Measurements from ENCODE around the gene PLAU.
"Not testable (repeated sequence)": the region's sequence is repeated elsewhere in the genome, so short reads cannot be mapped to it uniquely, and the experiment has no call there.

The PLAU gene

GRCh38 chr10:73956476-73957359 is 45.8 kb downstream of the PLAU start:
- Histone ChIP-seq H3K4me1 (ENCODE audit: insufficient read depth, insufficient read length) (peaks cover 2% of the 10 kb centered on the region), H3K27me3 (ENCODE audit: insufficient read depth, insufficient read length) (no peaks in the 10 kb centered on the region), H3K4me3 (ENCODE audit: insufficient read length, low read depth) (no peak overlapping the region), H3K9ac (ENCODE audit: insufficient read length, low read depth) (no peak overlapping the region), H3K36me3 (ENCODE audit: insufficient read depth, insufficient read length, low read length) (no peaks in the 10 kb centered on the region), H3K9me3 (ENCODE audit: insufficient read depth, low read length) (no peaks in the 10 kb centered on the region)
- TF ChIP-seq SUZ12 (IDR thresholded peaks at IDR 0.05; ENCODE audit: extremely low read depth, insufficient read depth, insufficient read length) (no peak), YY1 (IDR thresholded peaks at IDR 0.05; ENCODE audit: insufficient read depth, insufficient read length) (no peak)
- DNase-seq (ENCODE audit: low read depth, low spot score) = no peak

- no peaks in the 10 kb centered on the region for H3K36me3 ChIP-seq (ENCODE audit: insufficient read depth, insufficient read length, low read length)
- H3K4me3 ChIP-seq (ENCODE audit: insufficient read length, low read depth) = no peak overlapping the region
- no peak for TF ChIP-seq YY1 (IDR thresholded peaks at IDR 0.05; ENCODE audit: insufficient read depth, insufficient read length)
- TF ChIP-seq SUZ12 (IDR thresholded peaks at IDR 0.05; ENCODE audit: extremely low read depth, insufficient read depth, insufficient read length) = no peak
- no peak for TF ChIP-seq ZNF274 (IDR thresholded peaks at IDR 0.05; ENCODE audit: low read depth, low read length)
- peaks cover 3% of the 10 kb centered on the region for H3K4me1 ChIP-seq (ENCODE audit: insufficient read depth, insufficient read length)
- DNase-seq (ENCODE audit: low read depth, low spot score) = no peak
- no peaks in the 10 kb centered on the region for H3K9me3 ChIP-seq (ENCODE audit: insufficient read depth, low read length)
- no peak overlapping the region for H3K9ac ChIP-seq (ENCODE audit: insufficient read length, low read depth)
- H3K27me3 ChIP-seq (ENCODE audit: insufficient read depth, insufficient read length) = no peaks in the 10 kb centered on the region
These were observed 48.7 kb downstream of the PLAU start for GRCh38 chr10:73959484-73960243.

- Histone ChIP-seq H3K4me1 (ENCODE audit: insufficient read depth, insufficient read length) (peaks cover 2% of the 10 kb centered on the region), H3K9me3 (ENCODE audit: insufficient read depth, low read length) (no peaks in the 10 kb centered on the region), H3K9ac (ENCODE audit: insufficient read length, low read depth) (no peak overlapping the region), H3K27me3 (ENCODE audit: insufficient read depth, insufficient read length) (no peaks in the 10 kb centered on the region), H3K36me3 (ENCODE audit: insufficient read depth, insufficient read length, low read length) (no peaks in the 10 kb centered on the region), H3K4me3 (ENCODE audit: insufficient read length, low read depth) (no peak overlapping the region)
- TF ChIP-seq ZNF274 (IDR thresholded peaks at IDR 0.05; ENCODE audit: low read depth, low read length) (no peak), YY1 (IDR thresholded peaks at IDR 0.05; ENCODE audit: insufficient read depth, insufficient read length) (no peak), SUZ12 (IDR thresholded peaks at IDR 0.05; ENCODE audit: extremely low read depth, insufficient read depth, insufficient read length) (no peak)
- DNase-seq (ENCODE audit: low read depth, low spot score) = no peak
These were observed 51.5 kb downstream of the PLAU start for GRCh38 chr10:73962386-73962785.

GRCh38 chr10:73963533-73963932 is 52.6 kb downstream of the PLAU start:
- not testable (repeated sequence) for H3K36me3 ChIP-seq (ENCODE audit: insufficient read depth, insufficient read length, low read length); H3K9me3 ChIP-seq (ENCODE audit: insufficient read depth, low read length); DNase-seq (ENCODE audit: low read depth, low spot score); H3K4me1 ChIP-seq (ENCODE audit: insufficient read depth, insufficient read length); H3K9ac ChIP-seq (ENCODE audit: insufficient read length, low read depth); H3K27me3 ChIP-seq (ENCODE audit: insufficient read depth, insufficient read length); H3K4me3 ChIP-seq (ENCODE audit: insufficient read length, low read depth)

GRCh38 chr10:73964743-73965142 is 53.8 kb downstream of the PLAU start:
- DNase-seq (ENCODE audit: low read depth, low spot score) = no peak
- H3K4me3 ChIP-seq (ENCODE audit: insufficient read length, low read depth) = no peak overlapping the region
- TF ChIP-seq SUZ12 (IDR thresholded peaks at IDR 0.05; ENCODE audit: extremely low read depth, insufficient read depth, insufficient read length) (no peak), YY1 (IDR thresholded peaks at IDR 0.05; ENCODE audit: insufficient read depth, insufficient read length) (no peak), ZNF274 (IDR thresholded peaks at IDR 0.05; ENCODE audit: low read depth, low read length) (no peak)
- H3K9me3 ChIP-seq (ENCODE audit: insufficient read depth, low read length) = no peaks in the 10 kb centered on the region
- no peak overlapping the region for H3K9ac ChIP-seq (ENCODE audit: insufficient read length, low read depth)
- no peaks in the 10 kb centered on the region for H3K36me3 ChIP-seq (ENCODE audit: insufficient read depth, insufficient read length, low read length)
- peaks cover 2% of the 10 kb centered on the region for H3K4me1 ChIP-seq (ENCODE audit: insufficient read depth, insufficient read length)
- no peaks in the 10 kb centered on the region for H3K27me3 ChIP-seq (ENCODE audit: insufficient read depth, insufficient read length)

- peak overlapping the region; percentile 74 for H3K9ac ChIP-seq (ENCODE audit: insufficient read length, low read depth)
These were observed 54.4 kb downstream of the PLAU start for GRCh38 chr10:73965267-73965889.

More at GRCh38 chr10:73965267-73965889, 54.4 kb downstream of the PLAU start:
- not testable (repeated sequence) for H3K4me3 ChIP-seq (ENCODE audit: insufficient read length, low read depth); DNase-seq (ENCODE audit: low read depth, low spot score); H3K27me3 ChIP-seq (ENCODE audit: insufficient read depth, insufficient read length); H3K9me3 ChIP-seq (ENCODE audit: insufficient read depth, low read length); H3K4me1 ChIP-seq (ENCODE audit: insufficient read depth, insufficient read length); H3K36me3 ChIP-seq (ENCODE audit: insufficient read depth, insufficient read length, low read length)

All from NT2/D1 (cell line).